IPS DF 6.9 (cell line): ENCODE measurements around the gene CD40LG.

Experiments used
- DNase-seq: peaks from one replicate; pipeline ENCODE4 v3.0.0-alpha.2; 2013; ENCODE audit warnings: low read depth, low spot score
- H3K27ac ChIP-seq: one replicate; pipeline ENCODE4 v1.5.1; 2013; ENCODE audit warnings: low read length, control low read depth
- H3K27me3 ChIP-seq: 2 replicates; pipeline ENCODE4 v1.6.1; 2013; ENCODE audit warnings: mild to moderate bottlenecking, low read length; ENCODE audit not compliant: control insufficient read depth, insufficient read depth
- H3K36me3 ChIP-seq: 2 replicates; pipeline ENCODE4 v1.6.1; 2013; ENCODE audit warnings: low read length; ENCODE audit not compliant: control insufficient read depth, insufficient read depth
- H3K4me1 ChIP-seq: 2 replicates; pipeline ENCODE4 v1.6.1; 2013; ENCODE audit warnings: low read length; ENCODE audit not compliant: control insufficient read depth, insufficient read depth
- H3K4me3 ChIP-seq: 2 replicates; pipeline ENCODE4 v1.5.1; 2013; ENCODE audit warnings: mild to moderate bottlenecking, low read length
- H3K9me3 ChIP-seq: 2 replicates; pipeline ENCODE4 v1.6.1; 2013; ENCODE audit warnings: low read length, inconsistent platforms; ENCODE audit not compliant: control insufficient read depth, insufficient read depth
- WGBS: extraction: QIAGEN DNeasy Blood & Tissue Kit; methylation state at CpG from one replicate; pipeline ENCODE4 v1.1.7; 2013; ENCODE audit warnings: mixed read lengths, missing lambda C conversion rate; ENCODE audit not compliant: insufficient read length, insufficient coverage; 5-methylcytosine and 5-hydroxymethylcytosine counted together

The CD40LG gene

GRCh38 chrX:136666088-136666487, 18.1 kb downstream of the CD40LG start:
- no peaks in the 10 kb centered on the region for H3K4me1 ChIP-seq
- no peak for DNase-seq
- WGBS, result no CpG with 5 or more reads among the region's 1 CpG
- H3K27ac ChIP-seq, result no peak overlapping the region
- no peaks in the 10 kb centered on the region for H3K27me3 ChIP-seq
- no peak overlapping the region for H3K4me3 ChIP-seq
- no peaks in the 10 kb centered on the region for H3K36me3 ChIP-seq
- H3K9me3 ChIP-seq, result no peaks in the 10 kb centered on the region

DNA sequence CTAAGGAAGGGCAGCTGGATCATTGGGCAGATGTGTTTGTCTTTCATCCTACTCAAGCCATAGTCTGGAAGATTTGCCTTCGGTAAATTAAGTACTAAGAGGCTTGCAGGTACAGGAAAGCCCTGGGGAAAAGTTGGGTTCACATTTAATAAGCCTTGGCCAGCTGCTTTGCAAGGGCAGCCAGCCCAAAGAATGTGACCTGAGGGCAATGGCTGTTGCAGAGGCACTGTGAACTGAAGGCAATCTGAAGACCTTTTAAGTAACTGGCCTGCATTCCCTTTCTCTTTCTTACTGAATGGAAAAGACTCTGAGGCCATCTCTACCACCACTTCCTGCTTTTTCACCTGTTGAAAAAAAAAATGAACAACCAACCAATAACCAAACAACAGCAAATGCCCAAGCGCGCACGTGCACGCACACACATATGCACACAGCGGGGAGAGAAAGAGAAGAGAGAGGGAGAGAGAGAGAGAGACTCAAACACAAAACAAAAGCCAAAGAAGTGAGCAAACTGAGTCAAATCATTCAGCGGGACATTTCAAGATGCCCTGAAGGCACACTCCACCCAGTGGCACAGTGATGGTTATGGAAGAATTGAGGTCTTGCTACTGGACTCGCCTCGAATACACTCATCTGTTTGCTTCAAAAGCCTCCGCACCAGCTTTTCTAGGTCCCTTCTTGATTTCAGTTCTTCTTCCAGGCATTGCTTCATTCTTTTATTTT, 19.6 kb downstream of the CD40LG start:
- no peak overlapping the region for H3K4me3 ChIP-seq
- DNase-seq, result no peak
- H3K27ac ChIP-seq, result no peak overlapping the region
- H3K36me3 ChIP-seq, result no peaks in the 10 kb centered on the region
- H3K9me3 ChIP-seq, result no peaks in the 10 kb centered on the region
- WGBS, result no CpG with 5 or more reads among the region's 10 CpGs
- H3K4me1 ChIP-seq, result no peaks in the 10 kb centered on the region
- no peaks in the 10 kb centered on the region for H3K27me3 ChIP-seq

DNA sequence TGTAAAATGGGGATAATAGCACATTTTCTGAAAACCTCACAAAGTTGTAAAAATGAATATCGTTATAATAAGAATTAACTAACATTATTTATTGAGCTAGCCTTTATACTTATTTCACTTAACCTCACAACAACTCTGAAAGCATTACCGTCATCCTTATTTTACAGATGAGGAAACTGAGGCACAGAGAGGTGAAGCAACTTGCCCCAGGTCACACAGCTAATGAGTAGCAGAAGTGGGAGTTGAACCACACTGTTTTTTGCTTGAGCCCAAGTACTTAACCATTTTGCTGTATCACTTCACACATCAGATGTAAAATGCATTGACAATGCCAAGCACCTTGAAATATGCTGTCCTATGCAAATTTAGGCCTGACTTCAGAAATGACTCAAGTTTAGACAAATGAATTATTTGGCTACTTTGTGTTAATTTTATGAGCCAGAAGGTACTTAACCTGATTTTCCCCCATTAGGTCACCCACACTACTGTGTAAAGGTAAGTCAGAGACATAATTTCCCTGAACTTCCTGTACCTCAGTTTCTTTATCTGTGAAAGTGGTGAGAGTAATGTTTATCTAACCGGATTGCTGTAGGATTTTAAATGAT, 23.1 kb downstream of the CD40LG start:
- no peak overlapping the region for H3K27ac ChIP-seq
- DNase-seq, result no peak
- no peak overlapping the region for H3K4me3 ChIP-seq
- no peaks in the 10 kb centered on the region for H3K9me3 ChIP-seq
- H3K4me1 ChIP-seq, result no peaks in the 10 kb centered on the region
- H3K36me3 ChIP-seq, result no peaks in the 10 kb centered on the region
- H3K27me3 ChIP-seq, result no peaks in the 10 kb centered on the region
- WGBS, result no CpG with 5 or more reads among the region's 3 CpGs

- no peaks in the 10 kb centered on the region for H3K27me3 ChIP-seq
- no peaks in the 10 kb centered on the region for H3K9me3 ChIP-seq
- H3K36me3 ChIP-seq, result no peaks in the 10 kb centered on the region
- H3K4me3 ChIP-seq, result no peak overlapping the region
- H3K4me1 ChIP-seq, result no peaks in the 10 kb centered on the region
- no peak overlapping the region for H3K27ac ChIP-seq
- no CpG with 5 or more reads among the region's 5 CpGs for WGBS
- no peak for DNase-seq
These were observed 26.5 kb downstream of the CD40LG start for GRCh38 chrX:136674270-136674985.

GRCh38 chrX:136679531-136679930, 31.6 kb downstream of the CD40LG start:
- Histone ChIP-seq H3K9me3 (no peaks in the 10 kb centered on the region), H3K27ac (no peak overlapping the region), H3K4me3 (no peak overlapping the region), H3K36me3 (no peaks in the 10 kb centered on the region), H3K4me1 (no peaks in the 10 kb centered on the region), H3K27me3 (no peaks in the 10 kb centered on the region)
- no CpG with 5 or more reads among the region's 6 CpGs for WGBS
- no peak for DNase-seq

GRCh38 chrX:136684120-136684519, 36.2 kb downstream of the CD40LG start:
- no peaks in the 10 kb centered on the region for H3K27me3 ChIP-seq
- no CpG with 5 or more reads among the region's 5 CpGs for WGBS
- DNase-seq, result no peak
- no peaks in the 10 kb centered on the region for H3K4me1 ChIP-seq
- no peak overlapping the region for H3K4me3 ChIP-seq
- no peaks in the 10 kb centered on the region for H3K9me3 ChIP-seq
- no peak overlapping the region for H3K27ac ChIP-seq
- no peaks in the 10 kb centered on the region for H3K36me3 ChIP-seq

DNA sequence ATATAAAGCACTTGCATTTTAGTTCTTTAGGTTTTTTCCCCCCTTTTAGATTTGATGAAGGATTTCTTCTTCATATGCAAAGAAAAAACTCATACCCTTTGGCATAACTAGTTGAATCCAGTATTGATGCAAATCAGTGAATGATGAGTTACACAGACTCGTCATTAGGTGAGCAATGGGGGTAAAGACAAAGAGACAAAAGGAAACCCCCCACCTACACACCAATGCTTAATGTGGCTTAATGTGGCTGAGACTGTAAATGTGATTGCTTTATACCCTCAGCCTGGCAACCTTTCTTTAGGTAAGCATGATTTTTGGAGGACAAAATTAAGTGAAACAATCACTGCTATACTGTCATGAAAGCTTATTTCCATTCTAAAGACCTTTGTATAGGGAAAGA, 39.5 kb downstream of the CD40LG start:
- H3K4me1 ChIP-seq, result no peaks in the 10 kb centered on the region
- WGBS, result no CpG with 5 or more reads among the region's 1 CpG
- no peaks in the 10 kb centered on the region for H3K27me3 ChIP-seq
- no peak for DNase-seq
- H3K9me3 ChIP-seq, result no peaks in the 10 kb centered on the region
- no peak overlapping the region for H3K27ac ChIP-seq
- no peaks in the 10 kb centered on the region for H3K36me3 ChIP-seq
- H3K4me3 ChIP-seq, result no peak overlapping the region

DNA sequence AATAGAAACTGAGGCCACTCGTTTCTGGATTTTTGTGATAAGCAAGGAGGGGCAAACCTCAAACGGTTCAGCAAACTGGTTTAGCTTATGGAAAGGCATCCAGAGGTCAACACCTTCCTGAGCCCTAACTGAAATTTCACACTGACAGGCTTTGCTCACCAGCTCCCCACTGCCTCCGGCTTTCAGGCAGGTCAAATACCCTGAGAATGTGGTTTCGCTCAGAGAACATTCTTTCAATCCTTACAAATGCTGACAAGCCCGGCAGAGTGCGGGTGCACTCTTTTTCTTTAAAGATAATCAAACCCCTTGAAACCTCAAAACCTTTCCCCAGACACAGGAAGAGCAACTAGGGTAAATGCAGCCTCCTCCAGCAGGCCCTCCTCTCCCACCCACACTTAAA, 41.5 kb downstream of the CD40LG start:
- H3K27me3 ChIP-seq, result no peaks in the 10 kb centered on the region
- H3K27ac ChIP-seq, result no peak overlapping the region
- no CpG with 5 or more reads among the region's 6 CpGs for WGBS

DNA sequence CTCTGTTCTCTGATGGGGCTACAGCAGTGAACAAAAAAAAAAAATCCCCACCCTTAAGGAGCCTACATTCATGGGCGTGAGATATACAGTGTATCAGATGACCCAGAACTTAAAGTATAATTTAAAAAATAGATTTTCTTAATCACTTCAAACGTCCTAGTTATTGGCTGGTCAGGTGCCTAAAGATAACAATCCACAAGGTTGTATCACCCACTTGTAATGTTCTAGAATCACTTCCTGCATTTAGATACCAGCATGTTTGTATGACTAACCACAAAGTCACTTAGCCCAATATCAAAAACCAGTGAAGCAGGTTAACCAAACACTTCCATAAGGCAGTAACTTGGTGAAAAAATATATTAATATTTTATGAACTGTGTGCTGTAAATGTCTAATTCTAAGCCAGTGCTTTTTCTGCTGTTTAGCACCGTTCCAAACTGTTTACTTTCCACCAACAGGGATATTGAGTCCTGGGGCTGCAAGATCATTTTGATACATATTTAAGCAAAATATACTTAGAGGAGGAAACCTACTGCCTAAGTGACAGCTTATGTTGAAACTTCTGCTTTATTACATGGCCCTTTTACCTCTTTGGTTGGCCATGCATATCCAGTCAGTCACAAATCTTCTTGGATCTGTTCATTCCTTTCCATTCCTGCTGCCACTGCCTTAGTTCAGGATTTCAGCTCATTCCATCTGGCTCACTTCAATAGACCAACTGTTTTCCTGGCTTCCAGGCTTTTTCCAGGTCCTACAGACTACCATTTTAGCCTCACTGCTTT, 43.3 kb downstream of the CD40LG start:
- Histone ChIP-seq H3K9me3 (no peaks in the 10 kb centered on the region), H3K4me1 (no peaks in the 10 kb centered on the region), H3K27me3 (no peaks in the 10 kb centered on the region), H3K36me3 (no peaks in the 10 kb centered on the region), H3K27ac (no peak overlapping the region), H3K4me3 (no peak overlapping the region)
- WGBS, result no CpG with 5 or more reads among the region's 3 CpGs
- no peak for DNase-seq

More for the DNA sequence above, 41.5 kb downstream of the CD40LG start:
- DNase-seq, result no peak
- H3K4me1 ChIP-seq, result no peaks in the 10 kb centered on the region
- H3K36me3 ChIP-seq, result no peaks in the 10 kb centered on the region
- H3K4me3 ChIP-seq, result no peak overlapping the region
- no peaks in the 10 kb centered on the region for H3K9me3 ChIP-seq

DNA sequence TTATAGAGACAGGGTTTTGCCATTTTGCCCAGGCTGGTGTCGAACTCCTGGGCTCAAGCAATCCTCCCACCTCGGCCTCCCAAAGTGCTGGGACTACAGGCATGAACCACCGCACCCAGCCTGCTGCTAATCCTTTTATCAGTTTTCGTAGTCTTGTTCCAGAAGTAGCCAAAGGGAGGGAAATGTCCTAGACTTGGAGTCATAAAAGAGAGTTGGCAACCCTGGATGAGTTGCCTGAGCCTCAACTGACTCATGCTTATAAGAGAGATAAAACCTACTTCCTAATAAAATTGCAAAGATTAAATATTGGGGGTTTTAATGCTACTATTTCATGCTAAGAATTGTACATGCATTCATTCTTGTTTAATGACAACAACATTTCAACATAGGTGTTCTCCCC, 44.3 kb downstream of the CD40LG start:
- Histone ChIP-seq H3K9me3 (no peaks in the 10 kb centered on the region), H3K27ac (no peak overlapping the region), H3K4me1 (no peaks in the 10 kb centered on the region), H3K36me3 (no peaks in the 10 kb centered on the region), H3K27me3 (no peaks in the 10 kb centered on the region), H3K4me3 (no peak overlapping the region)
- no peak for DNase-seq
- WGBS, result no CpG with 5 or more reads among the region's 4 CpGs
